ENCODE measurements around the gene NFIB. TPM values are rescaled to one million over a fixed set of nuclear protein-coding genes. Genes with fewer than 3 reads are reported as not detected.

The NFIB gene
- total RNA-seq, 2 donors from 2014 or later, result 74.4 to 80.1 TPM

DNA sequence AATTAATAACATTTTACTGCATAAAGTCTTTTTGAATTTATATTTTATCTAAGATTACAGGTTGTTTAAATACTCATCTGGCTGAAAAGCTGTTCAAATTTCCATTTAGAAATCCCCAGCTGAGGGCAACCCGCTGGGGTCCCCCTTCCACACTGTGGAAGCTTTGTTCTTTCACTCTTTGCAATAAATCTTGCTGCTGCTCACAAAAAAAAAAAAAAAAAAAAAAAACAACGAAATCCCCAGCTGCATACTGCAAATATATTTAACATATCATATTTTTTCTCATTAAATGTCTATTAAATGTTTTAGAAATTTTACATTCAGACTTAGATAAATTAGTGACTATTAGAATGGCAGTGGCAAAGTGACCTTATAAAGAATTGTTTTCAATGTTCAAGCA lies 172.2 kb downstream of the NFIB start:
- no peak for DNase-seq (ENCODE audit: low spot score)
- TF ChIP-seq, protein P1, sequence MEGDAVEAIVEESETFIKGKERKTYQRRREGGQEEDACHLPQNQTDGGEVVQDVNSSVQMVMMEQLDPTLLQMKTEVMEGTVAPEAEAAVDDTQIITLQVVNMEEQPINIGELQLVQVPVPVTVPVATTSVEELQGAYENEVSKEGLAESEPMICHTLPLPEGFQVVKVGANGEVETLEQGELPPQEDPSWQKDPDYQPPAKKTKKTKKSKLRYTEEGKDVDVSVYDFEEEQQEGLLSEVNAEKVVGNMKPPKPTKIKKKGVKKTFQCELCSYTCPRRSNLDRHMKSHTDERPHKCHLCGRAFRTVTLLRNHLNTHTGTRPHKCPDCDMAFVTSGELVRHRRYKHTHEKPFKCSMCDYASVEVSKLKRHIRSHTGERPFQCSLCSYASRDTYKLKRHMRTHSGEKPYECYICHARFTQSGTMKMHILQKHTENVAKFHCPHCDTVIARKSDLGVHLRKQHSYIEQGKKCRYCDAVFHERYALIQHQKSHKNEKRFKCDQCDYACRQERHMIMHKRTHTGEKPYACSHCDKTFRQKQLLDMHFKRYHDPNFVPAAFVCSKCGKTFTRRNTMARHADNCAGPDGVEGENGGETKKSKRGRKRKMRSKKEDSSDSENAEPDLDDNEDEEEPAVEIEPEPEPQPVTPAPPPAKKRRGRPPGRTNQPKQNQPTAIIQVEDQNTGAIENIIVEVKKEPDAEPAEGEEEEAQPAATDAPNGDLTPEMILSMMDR (IDR thresholded peaks at IDR 0.05), result no peak
- Histone ChIP-seq H3K27me3 (no peaks in the 10 kb centered on the region), H3K36me3 (peaks cover 20% of the 10 kb centered on the region), H3K9me3 (no peaks in the 10 kb centered on the region), H3K27ac (no peak overlapping the region), H3K4me1 (no peaks in the 10 kb centered on the region), H3K4me3 (no peak overlapping the region)

GRCh38 chr9:14140096-14140697 lies 173.7 kb downstream of the NFIB start:
- Histone ChIP-seq H3K27ac (no peak overlapping the region), H3K36me3 (peaks cover 7% of the 10 kb centered on the region), H3K27me3 (no peaks in the 10 kb centered on the region), H3K9me3 (no peaks in the 10 kb centered on the region), H3K4me1 (no peaks in the 10 kb centered on the region), H3K4me3 (no peak overlapping the region)
- DNase-seq (ENCODE audit: low spot score), result no peak
- TF ChIP-seq, protein P1 (IDR thresholded peaks at IDR 0.05), result no peak

GRCh38 chr9:14139287-14139686 lies 174.7 kb downstream of the NFIB start:
- H3K4me3 ChIP-seq, result no peak overlapping the region
- no peaks in the 10 kb centered on the region for H3K27me3 ChIP-seq
- TF ChIP-seq, protein P1 (IDR thresholded peaks at IDR 0.05), result no peak
- DNase-seq (ENCODE audit: low spot score), result no peak
- H3K4me1 ChIP-seq, result no peaks in the 10 kb centered on the region
- H3K27ac ChIP-seq, result no peak overlapping the region
- H3K9me3 ChIP-seq, result no peaks in the 10 kb centered on the region
- H3K36me3 ChIP-seq, result no peaks in the 10 kb centered on the region

DNA sequence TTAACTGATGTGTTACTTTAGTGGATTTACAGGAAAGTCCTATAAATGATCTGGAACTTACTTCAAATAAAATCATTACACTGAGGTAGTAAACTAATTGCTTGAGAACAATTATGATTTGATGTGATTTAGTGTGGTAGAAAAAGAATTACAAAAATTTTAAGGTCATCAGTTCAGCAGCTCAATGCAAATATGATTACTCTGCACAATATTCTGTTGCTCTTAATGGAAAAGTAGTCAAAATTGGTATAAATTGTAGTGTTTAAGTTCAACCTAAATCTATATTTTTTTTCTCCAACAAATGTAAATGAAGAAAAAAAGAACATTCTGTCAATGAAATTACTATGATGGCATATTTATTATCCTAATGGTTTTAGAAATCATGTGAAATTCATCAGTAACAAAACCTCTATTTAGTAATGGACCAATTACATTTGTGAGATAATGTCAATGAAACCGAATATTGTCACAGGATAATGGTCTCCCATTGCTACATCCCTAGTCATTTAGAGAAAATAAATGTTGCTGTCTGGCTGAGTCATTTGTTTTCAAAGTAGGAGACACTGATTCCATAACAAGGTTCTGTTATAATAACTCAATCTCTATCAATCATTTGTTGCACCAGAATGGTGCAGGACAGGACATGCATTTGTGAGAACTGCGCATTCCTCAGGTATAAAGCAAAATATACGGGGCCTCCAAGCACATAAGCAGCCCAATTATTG lies 177.1 kb downstream of the NFIB start:
- Histone ChIP-seq H3K27me3 (no peaks in the 10 kb centered on the region), H3K9me3 (no peaks in the 10 kb centered on the region), H3K36me3 (no peaks in the 10 kb centered on the region), H3K4me3 (no peak overlapping the region), H3K4me1 (peaks cover 0 to 11% of the 10 kb centered on the region in 2 donors), H3K27ac (no peak overlapping the region)
- no peak for DNase-seq (ENCODE audit: low spot score)
- TF ChIP-seq, protein P1 (IDR thresholded peaks at IDR 0.05), result no peak

GRCh38 chr9:14136047-14136635 lies 177.8 kb downstream of the NFIB start:
- DNase-seq (ENCODE audit: low spot score), result no peak
- H3K4me3 ChIP-seq, result no peak overlapping the region
- H3K36me3 ChIP-seq, result no peaks in the 10 kb centered on the region
- no peaks in the 10 kb centered on the region for H3K27me3 ChIP-seq
- no peaks in the 10 kb centered on the region for H3K9me3 ChIP-seq
- H3K27ac ChIP-seq, result no peak overlapping the region
- TF ChIP-seq, protein P1 (IDR thresholded peaks at IDR 0.05), result no peak
- H3K4me1 ChIP-seq, result peaks cover 0 to 11% of the 10 kb centered on the region in 2 donors
